ENCODE results near the gene SCO1.
"Not testable (repeated sequence)": the region's sequence is repeated elsewhere in the genome, so short reads cannot be mapped to it uniquely, and the experiment has no call there.

The SCO1 gene

DNA sequence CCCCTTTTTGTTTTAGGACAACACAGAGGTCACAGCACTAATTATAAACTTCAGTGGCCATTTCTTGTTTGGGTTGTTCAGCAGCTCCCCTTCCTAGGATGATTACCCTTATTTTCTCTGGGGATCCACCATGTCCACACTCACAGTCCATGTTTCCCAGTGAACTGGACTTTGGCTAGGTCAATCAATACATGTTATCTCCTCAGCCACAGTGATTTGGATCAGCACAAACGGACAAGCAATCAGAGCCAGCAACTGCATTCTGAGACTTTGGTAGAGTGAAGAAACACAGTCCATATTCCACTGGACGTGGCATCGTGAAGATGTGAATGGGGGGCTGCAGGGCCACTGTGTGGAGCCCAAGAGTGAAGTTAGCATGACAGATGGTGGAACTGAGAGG, 27.9 kb upstream of the SCO1 start:
- DNase-seq, result no peak

DNA sequence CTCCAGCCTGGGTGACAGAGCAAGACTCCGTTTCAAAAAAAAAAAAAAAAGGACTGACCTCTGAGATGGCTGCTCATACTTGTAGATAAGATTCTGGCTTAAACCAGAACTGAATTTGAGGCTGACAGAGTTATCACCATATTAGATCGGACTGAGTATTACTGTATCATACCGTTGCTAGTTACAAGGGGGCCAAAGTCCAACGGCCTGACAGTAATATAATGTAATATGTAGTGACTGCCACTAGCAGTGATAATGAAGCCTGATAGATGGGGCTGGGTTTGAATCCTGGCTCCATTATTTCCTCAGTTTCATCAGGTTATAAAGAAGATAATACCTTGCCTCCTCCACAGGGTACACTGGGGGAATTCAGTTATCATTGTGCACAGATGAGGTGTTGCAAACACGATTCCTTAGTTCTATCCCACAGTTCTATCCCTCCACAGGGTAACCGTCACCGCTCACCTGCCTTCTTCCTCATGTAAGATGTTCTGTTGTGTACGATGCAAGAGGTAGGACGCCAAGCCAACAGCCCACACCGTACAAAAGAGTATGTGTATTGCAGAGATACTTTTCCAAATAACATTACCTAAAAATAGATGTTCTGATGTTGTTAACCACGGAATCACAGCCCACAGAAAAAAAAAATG, 27.3 kb upstream of the SCO1 start:
- no peak for DNase-seq

DNA sequence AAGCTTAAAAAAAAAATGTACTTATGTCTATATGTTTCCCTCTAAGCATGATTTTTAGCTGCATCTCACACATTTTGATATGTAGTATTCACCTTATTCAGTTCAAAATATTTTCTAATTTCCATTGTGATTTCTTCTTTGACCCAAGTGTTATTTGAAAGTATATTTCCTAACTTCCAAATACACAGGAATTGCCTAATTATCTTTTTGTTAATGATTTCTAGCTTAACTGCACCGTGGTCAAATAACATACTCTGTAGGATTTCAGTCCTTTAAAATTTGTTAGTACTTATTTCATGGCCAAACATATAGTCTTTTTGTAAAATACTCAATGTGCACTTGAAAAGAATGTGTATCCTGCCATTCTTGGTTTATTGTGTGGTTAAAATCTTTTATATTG, 21.2 kb upstream of the SCO1 start:
- no peak for DNase-seq

DNA sequence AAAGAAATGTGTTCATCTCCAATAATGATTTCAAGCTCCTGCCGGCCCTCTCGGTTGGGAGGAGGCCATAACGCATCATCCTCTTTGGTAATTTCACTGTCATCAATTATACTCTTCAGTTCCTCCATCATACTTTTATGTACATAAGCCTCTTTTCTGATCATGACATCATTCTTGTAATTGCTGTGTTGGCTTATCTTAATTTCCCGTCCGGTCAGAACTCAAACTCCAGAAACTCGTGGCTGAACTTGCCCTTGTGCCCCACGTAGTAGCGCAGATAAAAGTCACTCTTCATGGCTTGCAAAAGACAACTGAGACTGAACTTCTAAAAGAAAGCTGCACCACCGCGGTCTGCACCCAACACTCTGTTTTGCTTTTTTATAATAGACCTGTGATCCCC, 18.9 kb upstream of the SCO1 start:
- DNase-seq, result no peak

DNA sequence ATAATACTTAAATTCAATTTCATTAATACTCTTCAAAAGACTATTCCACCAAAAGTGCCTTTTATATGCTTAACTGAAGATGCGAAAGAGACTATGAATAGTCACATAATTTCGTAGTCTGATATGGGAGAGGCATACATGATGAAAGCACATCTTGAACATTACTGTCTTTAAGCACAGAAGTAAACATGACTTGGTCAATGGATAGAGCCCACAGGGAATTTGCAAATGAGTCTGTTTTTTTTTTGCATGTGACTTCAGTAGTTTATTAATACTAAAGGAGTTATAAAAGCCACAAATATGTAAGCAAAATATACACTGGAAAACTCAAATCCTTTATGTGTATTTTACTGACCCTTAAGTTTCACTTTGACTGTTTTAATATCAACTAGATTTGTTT, 16.0 kb upstream of the SCO1 start:
- DNase-seq, result no peak

DNA sequence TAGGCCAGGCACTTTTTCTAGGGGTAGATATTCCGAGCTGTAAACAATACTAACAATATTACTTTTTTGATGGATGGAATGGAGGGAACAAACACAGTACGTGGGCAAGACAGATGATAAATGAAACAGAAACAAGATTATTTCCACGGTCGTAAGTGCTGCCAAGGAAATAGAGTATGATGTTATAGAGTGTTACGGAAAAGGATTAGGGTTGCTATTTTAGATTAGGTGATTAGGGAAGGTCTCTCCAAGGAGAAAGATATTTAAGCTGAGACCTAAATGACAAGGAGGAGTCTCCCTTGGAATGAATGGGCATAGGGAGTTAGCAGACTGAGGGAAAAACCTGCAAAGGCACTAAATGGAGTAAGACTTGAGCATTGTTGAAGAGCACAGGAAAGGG, 8.4 kb upstream of the SCO1 start:
- DNase-seq, result no peak

DNA sequence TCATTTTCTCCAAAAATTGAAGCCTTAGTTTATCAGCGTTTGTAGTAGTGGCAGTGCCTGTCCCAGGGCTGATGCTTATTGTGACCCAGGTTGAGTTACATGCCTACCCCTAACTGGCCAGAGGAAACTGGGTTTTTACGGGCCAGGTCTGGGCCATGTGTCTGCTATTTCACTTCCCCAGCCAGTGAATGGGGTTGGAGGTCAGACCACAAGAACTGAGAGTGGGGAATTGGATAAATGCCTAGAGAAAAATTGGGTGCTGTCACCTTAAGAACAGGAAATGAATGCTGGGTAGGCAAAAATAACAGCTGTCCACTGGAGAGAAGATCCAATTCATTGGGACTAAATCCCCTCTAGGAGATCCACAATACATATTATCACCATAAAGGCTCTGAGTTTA, 5.2 kb upstream of the SCO1 start:
- DNase-seq, result no peak

DNA sequence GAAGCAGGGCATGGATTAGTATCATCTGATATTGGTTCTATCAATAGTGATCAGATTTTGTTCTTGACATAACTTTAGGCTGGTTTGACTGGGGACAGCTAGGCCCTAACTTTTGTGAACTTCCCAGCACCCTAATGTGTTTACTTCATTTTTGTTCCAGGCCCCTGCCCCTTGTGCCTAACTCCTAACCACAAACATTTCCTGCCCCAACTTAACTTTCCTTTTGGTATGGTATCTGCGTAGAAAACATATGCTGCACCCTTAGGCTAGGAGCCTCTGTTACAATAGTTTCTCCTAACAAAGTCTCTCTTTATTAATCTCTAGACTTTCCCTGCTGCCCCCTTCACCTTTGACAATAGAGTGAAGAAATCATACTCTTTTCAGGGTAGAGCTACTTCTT, 2.5 kb upstream of the SCO1 start:
- DNase-seq, result peak; percentile 4

DNA sequence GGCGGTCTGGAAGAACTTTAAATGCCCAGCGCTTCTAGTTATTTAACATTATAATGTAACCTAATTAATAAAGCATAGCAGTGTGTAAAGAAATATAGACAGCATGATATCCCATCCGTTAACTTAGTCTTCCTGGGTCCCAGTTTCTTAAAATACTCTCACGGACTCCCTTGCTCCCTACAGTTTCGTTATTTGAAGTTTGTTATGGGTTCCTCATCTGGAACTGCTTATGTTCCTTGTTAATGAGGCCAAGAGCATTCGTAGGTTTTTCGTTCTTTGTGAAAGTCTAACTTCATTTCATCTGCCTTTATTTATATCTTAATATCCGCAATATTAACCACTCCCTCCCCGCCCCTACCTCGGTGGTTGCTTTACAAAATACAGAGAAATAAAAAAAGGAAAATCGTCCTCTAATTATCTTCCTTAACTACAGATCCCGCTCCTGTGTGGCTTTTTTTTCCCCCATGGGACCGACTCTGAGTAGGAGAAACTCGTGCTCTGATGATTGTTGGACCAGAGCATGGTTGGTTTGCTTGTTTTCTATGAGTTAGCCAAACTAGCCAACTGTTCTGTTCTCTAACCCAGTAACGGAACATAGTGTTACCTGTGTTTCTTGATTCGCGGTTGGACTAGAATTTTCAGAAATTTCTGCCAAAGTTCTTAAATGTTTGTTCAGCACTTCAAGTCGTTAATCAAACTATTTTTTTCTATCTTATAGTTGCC, 924 bp upstream of the SCO1 start:
- no peak for DNase-seq

DNA sequence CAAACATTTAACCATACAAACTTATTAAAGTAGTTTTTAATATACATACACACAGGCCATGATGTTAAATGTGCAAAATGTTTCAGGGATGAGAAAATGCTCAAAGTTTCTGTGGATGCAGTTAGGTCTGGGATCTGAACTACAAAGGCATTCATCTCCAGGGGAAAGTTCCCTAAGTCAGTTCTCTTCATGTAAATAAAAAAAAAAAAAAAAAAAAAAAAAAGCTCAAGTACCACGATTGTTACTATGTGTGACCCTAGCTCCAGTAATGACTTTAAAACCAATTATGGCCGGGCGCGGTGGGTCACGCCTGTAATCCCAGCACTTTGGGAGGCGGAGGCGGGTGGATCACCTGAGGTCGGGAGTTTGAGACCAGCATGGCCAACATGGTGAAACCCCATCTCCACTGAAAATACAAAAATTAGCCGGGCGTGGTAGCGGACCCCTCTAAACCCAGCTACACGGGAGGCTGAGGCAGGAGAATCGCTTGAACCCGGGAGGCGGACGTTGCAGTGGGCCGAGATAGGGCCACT, 1.4 kb downstream of the SCO1 start:
- not testable (repeated sequence) for DNase-seq

DNA sequence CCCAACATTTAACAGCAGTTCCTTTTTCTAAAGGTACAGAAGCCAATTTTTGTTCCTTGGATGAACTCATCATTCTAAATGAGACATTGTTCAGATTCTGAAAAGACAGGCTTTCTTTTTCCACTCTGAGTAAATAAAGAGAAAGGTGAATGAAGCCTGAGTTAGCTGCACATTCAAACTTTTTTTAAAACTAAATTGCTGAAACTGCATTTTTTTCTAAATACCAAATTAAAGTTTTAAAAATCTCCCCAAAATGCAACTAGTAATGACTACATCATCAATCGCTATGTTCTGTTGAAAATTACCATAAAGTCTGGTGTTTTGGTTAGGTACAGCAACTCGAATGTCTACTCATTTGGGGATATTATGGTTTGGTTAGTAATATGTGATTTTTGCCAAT, 9.8 kb downstream of the SCO1 start:
- no peak for DNase-seq

DNA sequence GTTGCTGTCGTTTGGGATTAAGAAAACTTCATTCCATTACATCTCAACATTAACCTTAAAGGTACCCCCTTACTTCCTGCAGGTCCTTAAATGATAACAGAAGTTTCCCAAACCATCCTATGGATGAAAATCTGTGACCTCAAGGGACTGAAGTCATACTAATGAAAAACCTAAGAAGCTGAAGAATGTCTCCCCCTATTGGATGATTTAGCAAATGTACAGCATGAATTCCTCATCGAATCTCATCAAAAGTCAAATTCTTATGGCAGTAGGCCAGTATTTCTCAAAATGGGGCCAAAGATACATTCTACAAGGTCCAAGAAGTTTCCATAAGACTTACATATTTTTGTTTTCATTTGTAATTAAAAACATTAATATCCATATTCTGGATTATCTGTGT, 13.5 kb downstream of the SCO1 start:
- DNase-seq, result no peak

DNA sequence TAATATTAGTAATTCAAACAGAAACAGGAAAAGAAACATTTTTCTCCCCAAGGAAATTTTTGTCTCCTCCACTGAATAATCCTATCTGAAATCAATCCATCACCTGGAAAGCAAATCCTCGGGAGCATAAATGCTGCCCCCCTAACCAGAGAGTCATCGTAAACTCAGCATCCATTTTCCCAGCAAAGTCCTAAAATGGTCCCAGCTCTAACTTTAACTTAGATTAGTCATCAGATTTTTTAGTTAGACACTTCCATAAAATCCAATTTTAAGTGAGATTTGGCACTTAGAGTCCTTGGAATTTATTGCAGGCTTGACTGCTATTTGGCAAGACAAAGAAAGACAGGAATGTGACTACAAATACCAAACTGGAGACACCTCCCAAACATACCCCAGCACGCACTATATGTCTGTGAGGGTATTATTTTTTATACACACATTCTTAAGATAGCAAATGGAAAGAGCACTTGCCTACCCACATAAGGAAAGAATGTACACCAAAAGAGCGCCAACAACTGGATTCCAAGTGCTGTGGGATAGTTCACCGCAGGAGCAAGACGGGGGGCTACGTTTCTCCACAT, 15.4 kb downstream of the SCO1 start:
- no peak for DNase-seq

DNA sequence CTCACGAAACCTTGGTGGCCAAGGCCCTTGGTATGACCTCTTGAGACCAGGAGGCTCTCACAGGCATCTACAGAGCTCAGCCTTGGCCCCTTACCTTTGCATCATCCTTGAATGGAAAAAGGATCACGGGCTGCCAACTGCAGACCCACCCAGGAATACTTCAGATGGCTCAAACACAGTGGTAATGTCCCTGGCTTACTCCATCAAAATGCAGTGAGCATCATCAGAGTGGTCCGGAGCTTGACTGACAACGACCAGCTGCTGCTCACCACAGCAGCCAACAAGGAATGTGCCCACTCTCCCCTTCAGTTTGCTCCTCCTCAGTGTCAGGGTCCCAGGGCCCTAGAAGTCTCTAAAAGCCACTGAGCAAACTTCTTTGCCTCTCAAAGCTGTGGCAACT, 22.6 kb downstream of the SCO1 start:
- DNase-seq, result no peak

DNA sequence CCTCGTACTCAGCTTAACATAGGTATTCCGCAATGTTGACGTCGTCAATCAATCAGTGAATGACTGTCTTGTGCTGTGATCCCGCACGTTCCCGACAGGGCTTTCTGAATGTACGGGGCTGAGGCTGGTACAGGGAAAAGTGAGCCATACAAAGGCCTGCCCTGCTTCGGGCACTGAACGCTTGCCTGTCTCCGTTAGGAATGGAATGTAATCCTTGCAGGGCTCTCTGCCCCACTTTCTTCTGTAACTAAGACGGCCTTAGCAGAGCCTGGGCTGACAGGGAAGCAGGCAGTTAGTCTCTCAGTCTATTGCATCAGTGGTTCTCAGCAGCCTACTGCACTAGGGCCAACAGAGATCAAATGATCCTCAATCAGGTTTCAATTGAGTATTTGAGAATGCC, 24.0 kb downstream of the SCO1 start:
- DNase-seq, result no peak

DNA sequence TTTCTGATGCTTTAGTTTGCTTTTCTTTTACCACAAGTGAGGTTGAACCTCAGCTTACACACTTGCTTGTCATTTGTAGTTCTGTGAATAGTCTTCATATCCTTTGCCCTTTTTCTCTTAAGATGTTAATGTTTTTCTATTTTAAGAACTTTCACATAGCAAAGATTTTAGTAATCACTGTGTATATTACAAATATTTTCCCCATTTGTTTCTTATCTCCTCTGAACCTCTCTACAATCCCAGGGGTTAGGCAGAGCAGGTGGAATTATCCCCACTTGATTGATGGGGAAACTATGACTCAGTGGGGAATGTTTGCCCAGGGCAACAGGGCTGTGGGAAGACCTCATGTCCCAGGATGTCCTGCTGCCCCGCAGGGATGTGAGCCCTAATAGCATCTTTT, 28.6 kb downstream of the SCO1 start:
- DNase-seq, result no peak

DNA sequence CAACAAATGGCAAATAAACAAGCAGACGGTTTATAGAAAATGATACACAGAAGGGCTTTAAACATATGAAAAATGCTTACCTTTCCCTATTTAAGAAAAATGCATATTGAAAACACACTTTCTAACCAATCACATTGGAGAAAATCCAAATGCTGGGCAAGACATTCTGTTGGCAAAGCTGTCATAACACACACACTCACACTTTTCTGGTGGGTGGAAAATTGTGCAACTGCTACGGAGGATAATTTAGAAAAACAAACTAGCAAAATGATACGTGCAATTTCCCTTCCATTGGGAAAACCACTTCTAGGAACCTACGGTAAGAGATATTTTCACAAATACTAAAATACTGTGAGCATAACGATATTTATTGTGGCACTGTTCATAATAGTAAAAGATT, 30.4 kb downstream of the SCO1 start:
- DNase-seq, result no peak

DNA sequence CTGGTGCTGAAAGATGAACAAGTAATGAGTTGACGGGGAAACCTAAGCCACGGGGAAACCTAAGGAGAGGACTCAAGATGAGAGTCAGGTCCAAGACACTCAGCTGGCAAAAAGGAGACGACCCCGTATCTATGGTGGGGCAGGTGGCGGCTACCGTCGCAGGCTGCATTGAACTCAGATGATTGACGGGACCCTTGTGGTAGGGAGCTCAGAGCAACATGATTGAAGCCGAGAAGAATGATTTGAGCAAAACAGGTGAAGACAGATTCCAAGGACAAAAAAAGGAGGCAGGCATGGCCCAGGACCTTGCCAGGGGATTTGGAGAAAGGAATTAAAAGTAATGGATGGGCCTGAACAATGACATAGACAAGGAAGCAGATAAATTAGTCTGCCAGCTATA, 32.8 kb downstream of the SCO1 start:
- no peak for DNase-seq

DNA sequence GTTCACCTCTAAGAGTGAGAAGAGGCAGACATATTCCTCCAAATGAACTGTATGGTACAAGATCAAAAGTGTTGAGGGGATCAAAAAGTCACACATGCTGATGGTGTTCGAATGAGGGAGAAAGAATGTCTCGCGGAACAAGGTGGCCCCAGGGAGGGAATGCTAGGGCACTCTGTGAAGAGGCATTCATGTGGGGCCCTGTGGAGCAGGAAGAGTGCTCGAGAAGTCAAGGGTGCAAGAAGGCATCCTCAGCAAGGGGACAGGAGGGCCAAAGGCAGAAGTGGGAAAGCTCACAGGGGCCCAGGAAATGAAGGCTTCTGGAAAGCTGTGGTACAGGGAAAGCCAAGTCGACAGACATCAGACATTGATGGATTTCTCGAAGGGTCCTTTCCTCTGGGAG, 34.1 kb downstream of the SCO1 start:
- DNase-seq, result no peak

DNA sequence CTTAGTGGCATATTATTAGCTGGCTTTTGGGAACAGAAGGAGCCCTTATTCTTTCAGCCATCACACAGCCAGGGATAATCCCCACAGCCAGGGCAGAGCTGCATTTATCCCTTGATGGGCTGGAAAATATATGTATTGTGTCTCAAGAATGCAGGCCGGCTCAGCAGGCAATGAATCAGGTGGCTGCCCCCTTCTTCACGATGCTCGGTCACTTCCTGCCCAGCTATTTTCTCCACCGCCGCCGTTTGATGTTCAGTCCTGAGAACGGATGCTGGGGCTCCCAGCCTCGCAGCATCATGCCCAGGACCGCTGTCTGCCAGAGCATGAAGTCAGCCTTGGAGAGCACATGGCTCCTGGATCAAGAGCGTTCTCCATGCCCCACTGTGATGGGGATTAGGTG, 35.9 kb downstream of the SCO1 start:
- no peak for DNase-seq

DNA sequence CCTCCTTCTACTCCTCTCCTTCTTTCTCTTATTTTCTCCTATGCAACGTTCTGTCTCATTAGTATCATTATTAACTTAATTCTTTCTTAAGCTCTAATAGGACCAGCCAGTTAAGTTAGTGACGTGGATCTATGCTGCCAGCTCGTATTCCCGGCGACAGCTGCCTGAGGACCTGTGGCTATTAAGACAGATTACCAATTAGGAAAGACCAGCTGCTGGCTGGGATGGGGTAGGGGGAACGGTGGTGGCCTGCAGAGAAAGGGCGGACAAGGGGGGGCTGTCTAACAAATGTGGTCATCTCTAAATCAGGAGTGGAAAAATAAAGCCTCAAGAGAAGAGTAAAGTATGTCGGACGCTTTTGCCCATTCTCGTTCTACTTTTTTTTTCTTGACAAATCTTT, 39.5 kb downstream of the SCO1 start:
- DNase-seq, result no peak

DNA sequence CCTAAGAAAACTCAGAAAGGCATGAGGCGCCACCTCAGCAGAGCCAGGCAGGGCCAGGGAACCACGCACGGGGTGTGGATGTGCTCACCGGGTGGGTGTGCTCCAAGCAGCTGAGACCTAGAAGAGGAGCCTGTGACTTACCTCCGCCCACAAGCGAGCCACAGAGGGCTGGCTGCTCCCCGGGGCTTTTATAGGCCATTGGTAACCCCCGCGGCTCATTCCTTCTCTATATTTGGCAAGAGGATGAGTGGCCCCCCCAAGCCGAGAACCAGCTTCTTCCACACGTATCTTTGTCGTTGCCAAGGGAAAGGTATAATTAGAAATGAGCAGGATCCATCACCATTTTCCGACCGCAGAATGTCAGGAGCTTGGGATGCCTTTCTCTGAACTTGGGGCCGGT, 40.2 kb downstream of the SCO1 start, which contains the start of gene MYH3:
TSS of gene MYH3 (minus strand) at position 162 of the 400 bp plus-strand sequence. CDS start 2,245 bp downstream, outside the sequence.
- no peak for DNase-seq

DNA sequence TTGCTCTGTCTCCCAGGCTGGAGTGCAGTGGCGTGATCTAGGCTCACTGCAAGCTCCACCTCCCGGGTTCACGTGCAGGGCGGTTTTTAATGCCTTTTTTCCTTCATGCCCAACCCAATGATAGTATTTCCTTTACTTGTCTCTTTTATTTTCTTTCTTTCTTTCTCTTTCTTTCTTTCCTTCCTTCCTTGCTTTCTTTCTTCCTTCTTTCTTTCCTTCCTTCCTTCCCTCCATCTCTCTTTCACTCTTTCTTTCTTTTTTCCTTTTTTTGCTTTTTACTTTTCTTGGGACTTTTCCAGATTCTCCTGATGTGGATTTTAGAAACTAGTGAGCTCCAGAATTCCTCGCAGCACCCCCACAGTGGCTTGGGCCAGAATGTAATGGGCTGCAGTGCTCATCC, 43.3 kb downstream of the SCO1 start:
- no peak for DNase-seq

DNA sequence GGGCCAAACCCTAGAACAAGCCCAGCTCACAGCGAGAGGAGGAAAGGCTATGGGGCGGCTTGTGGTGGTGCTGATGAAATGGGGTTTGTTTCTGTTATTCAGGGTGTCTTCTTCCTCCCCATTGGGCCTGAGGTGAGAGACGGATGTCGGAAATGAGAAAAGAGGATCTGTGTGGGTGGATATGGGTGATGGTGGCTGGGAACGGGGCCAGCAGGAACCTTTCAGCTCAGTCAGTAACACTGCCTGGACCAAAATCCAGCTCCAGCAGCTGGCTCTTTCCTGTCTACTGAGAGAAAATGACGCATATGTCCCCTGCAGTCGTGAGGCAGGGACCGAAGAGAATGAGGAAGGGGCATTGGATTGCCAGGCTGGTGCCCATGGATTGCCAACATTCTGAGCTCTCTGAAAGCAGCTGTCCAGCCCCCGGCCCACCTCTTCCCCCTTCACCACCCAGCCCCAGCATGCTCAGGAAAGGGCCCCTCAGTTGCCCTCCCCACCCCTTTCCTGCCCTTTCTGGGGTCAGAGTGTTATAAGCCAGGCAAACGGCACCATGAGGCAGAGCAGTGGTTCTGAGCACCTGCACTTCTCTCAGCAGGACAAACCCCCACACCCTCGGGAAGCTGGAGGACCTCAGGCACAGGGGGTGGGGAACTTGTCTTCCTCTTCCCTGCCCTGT, 44.2 kb downstream of the SCO1 start:
- no peak for DNase-seq

All from CD4-positive, alpha-beta T cell treated with Interferon gamma for 1 hour (primary cell).